WTC11 (cell line): ENCODE results near the gene VASH1. TPM values are rescaled to one million over a fixed set of nuclear protein-coding genes. Genes with fewer than 3 reads are reported as not detected.

Experiments
- ATAC-seq: fragments of 200-7000 bp; cut with Tn5 transposase; 2 replicates; pipeline ENCODE4 v1.10.0; 2021; ENCODE audit warnings: mild to moderate bottlenecking, moderate library complexity
- CTCF ChIA-PET: fragments of 300-600 bp; sonication (Branson Sonifier 250); formaldehyde crosslinking; loops from one replicate; lab custom pipeline; 2021; ENCODE audit warnings: antibody characterized with exemption; lab: Charles Lee
- POLR2A ChIA-PET: fragments of 350-600 bp; sonication (Branson Sonifier 250); formaldehyde crosslinking; loops from one replicate; lab custom pipeline; 2021; ENCODE audit warnings: antibody characterized with exemption; lab: Charles Lee
- DNase-seq: peaks from one replicate; pipeline ENCODE4 v3.0.0; 2021; ENCODE audit warnings: low spot score
- H3K27ac Mint-ChIP-seq: 2 replicates; pipeline ENCODE4 v1.8.0; 2021; ENCODE audit warnings: mixed read lengths
- H3K27me3 Mint-ChIP-seq: 2 replicates; pipeline ENCODE4 v1.8.0; 2021; ENCODE audit warnings: low read depth, mild to moderate bottlenecking, moderate library complexity, mixed read lengths
- H3K36me3 Mint-ChIP-seq: 2 replicates; pipeline ENCODE4 v1.8.0; 2021; ENCODE audit warnings: mixed read lengths
- H3K4me1 Mint-ChIP-seq: 2 replicates; pipeline ENCODE4 v1.8.0; 2022; ENCODE audit warnings: mixed read lengths
- H3K4me3 Mint-ChIP-seq: 2 replicates; pipeline ENCODE4 v1.8.0; 2021; ENCODE audit warnings: mild to moderate bottlenecking, moderate library complexity, mixed read lengths
- H3K9me3 Mint-ChIP-seq: 2 replicates; pipeline ENCODE4 v1.8.0; 2021; ENCODE audit warnings: mixed read lengths
- ATF1 ChIP-seq: sonication (generic); formaldehyde crosslinking; IDR thresholded peaks from 2 replicates; pipeline ENCODE4 v1.8.1; 2023; ENCODE audit warnings: mild to moderate bottlenecking, moderate library complexity, missing genetic modification reagents
- CREM ChIP-seq: sonication (generic); formaldehyde crosslinking; IDR thresholded peaks from 2 replicates; pipeline ENCODE4 v1.8.1; 2022; ENCODE audit warnings: mild to moderate bottlenecking, missing genetic modification reagents, moderate library complexity
- E2F1 ChIP-seq: sonication (generic); formaldehyde crosslinking; IDR thresholded peaks from 2 replicates; pipeline ENCODE4 v1.8.0; 2022; ENCODE audit warnings: mild to moderate bottlenecking, missing genetic modification reagents
- EMX1 ChIP-seq: fragments of 250-450 bp; sonication (Bioruptor Pico); IDR thresholded peaks from 2 replicates; pipeline ENCODE4 v1.8.0; 2021; ENCODE audit warnings: mild to moderate bottlenecking
- ETV6 ChIP-seq: sonication (generic); formaldehyde crosslinking; IDR thresholded peaks from 2 replicates; pipeline ENCODE4 v1.8.1; 2022; ENCODE audit warnings: mild to moderate bottlenecking, missing genetic modification reagents
- FOXP4 ChIP-seq: sonication (generic); formaldehyde crosslinking; IDR thresholded peaks from 2 replicates; pipeline ENCODE4 v1.8.0; 2022; ENCODE audit warnings: mild to moderate bottlenecking, missing genetic modification reagents
- HMGXB4 ChIP-seq: sonication (generic); formaldehyde crosslinking; IDR thresholded peaks from 2 replicates; pipeline ENCODE4 v1.8.1; 2023; ENCODE audit warnings: mild to moderate bottlenecking, moderate library complexity, missing genetic modification reagents
- MLX ChIP-seq: sonication (generic); formaldehyde crosslinking; IDR thresholded peaks from 2 replicates; pipeline ENCODE4 v1.8.1; 2023; ENCODE audit warnings: mild to moderate bottlenecking, missing genetic modification reagents, moderate library complexity
- NFYB ChIP-seq: sonication (generic); formaldehyde crosslinking; conservative IDR thresholded peaks from 2 replicates; pipeline ENCODE4 v1.8.0; 2022; ENCODE audit warnings: low read depth, missing genetic modification reagents
- OVOL2 ChIP-seq: fragments of 250-450 bp; sonication (Bioruptor Pico); IDR thresholded peaks from 2 replicates; pipeline ENCODE4 v1.9.0; 2021; ENCODE audit warnings: mild to moderate bottlenecking, borderline replicate concordance
- RORB ChIP-seq: fragments of 250-450 bp; sonication (Bioruptor Pico); IDR thresholded peaks from 2 replicates; pipeline ENCODE4 v1.9.0; 2021; ENCODE audit warnings: mild to moderate bottlenecking
- SMAD3 ChIP-seq: sonication (generic); formaldehyde crosslinking; IDR thresholded peaks from 2 replicates; pipeline ENCODE4 v1.8.0; 2022; ENCODE audit warnings: missing genetic modification reagents, mild to moderate bottlenecking, borderline replicate concordance
- SP1 ChIP-seq: sonication (generic); formaldehyde crosslinking; conservative IDR thresholded peaks from 2 replicates; pipeline ENCODE4 v1.8.1; 2022; ENCODE audit warnings: missing genetic modification reagents
- ZBTB21 ChIP-seq: sonication (generic); formaldehyde crosslinking; IDR thresholded peaks from 2 replicates; pipeline ENCODE4 v1.8.1; 2023; ENCODE audit warnings: mild to moderate bottlenecking, missing genetic modification reagents, borderline replicate concordance
- ZNF138 ChIP-seq: sonication (generic); formaldehyde crosslinking; conservative IDR thresholded peaks from 2 replicates; pipeline ENCODE4 v1.8.1; 2022; ENCODE audit warnings: mild to moderate bottlenecking, moderate library complexity, missing genetic modification reagents
- ZNF219 ChIP-seq: sonication (generic); formaldehyde crosslinking; IDR thresholded peaks from 2 replicates; pipeline ENCODE4 v1.8.0; 2023; ENCODE audit warnings: missing genetic modification reagents, mild to moderate bottlenecking, borderline replicate concordance
- ZNF263 ChIP-seq: sonication (generic); formaldehyde crosslinking; IDR thresholded peaks from 2 replicates; pipeline ENCODE4 v1.8.1; 2022; ENCODE audit warnings: low read depth, mild to moderate bottlenecking, moderate library complexity, missing genetic modification reagents
- total RNA-seq: library from RNA; stranded (reverse); gene quantifications from 3 replicates; pipeline ENCODE4 v1.2.3, GENCODE V29; 2021
- TF ChIP-seq, protein P1 (sequence below): sonication (generic); formaldehyde crosslinking; conservative IDR thresholded peaks from 2 replicates; pipeline ENCODE4 v1.8.1; 2023; ENCODE audit warnings: mild to moderate bottlenecking, low read depth, missing genetic modification reagents, moderate library complexity
- TF ChIP-seq, protein P2 (sequence below): sonication (generic); formaldehyde crosslinking; IDR thresholded peaks from 2 replicates; pipeline ENCODE4 v1.8.1; 2022; ENCODE audit warnings: missing genetic modification reagents, borderline replicate concordance
- TF ChIP-seq, protein P3 (sequence below): fragments of 250-450 bp; sonication (Bioruptor Pico); IDR thresholded peaks from 2 replicates; pipeline ENCODE4 v1.8.0; 2021; ENCODE audit warnings: mild to moderate bottlenecking

The VASH1 gene
- total RNA-seq, 1 experiment from 2014 or later = 7.2 TPM

- DNase-seq (no peak), ATAC-seq (no peak)
- Mint-ChIP-seq H3K4me1 (no peaks in the 10 kb centered on the region), H3K4me3 (no peak overlapping the region), H3K9me3 (peaks cover 67% of the 10 kb centered on the region), H3K27ac (no peak overlapping the region), H3K36me3 (peaks cover 31% of the 10 kb centered on the region), H3K27me3 (peaks cover 22% of the 10 kb centered on the region)
- ChIA-PET CTCF (no interaction called here), POLR2A (no interaction called here)
- TF ChIP-seq ZNF263 (CRISPR knock-in tag) = no peak
- no peak for TF ChIP-seq ZBTB21 (CRISPR knock-in tag)
- TF ChIP-seq, protein P1, sequence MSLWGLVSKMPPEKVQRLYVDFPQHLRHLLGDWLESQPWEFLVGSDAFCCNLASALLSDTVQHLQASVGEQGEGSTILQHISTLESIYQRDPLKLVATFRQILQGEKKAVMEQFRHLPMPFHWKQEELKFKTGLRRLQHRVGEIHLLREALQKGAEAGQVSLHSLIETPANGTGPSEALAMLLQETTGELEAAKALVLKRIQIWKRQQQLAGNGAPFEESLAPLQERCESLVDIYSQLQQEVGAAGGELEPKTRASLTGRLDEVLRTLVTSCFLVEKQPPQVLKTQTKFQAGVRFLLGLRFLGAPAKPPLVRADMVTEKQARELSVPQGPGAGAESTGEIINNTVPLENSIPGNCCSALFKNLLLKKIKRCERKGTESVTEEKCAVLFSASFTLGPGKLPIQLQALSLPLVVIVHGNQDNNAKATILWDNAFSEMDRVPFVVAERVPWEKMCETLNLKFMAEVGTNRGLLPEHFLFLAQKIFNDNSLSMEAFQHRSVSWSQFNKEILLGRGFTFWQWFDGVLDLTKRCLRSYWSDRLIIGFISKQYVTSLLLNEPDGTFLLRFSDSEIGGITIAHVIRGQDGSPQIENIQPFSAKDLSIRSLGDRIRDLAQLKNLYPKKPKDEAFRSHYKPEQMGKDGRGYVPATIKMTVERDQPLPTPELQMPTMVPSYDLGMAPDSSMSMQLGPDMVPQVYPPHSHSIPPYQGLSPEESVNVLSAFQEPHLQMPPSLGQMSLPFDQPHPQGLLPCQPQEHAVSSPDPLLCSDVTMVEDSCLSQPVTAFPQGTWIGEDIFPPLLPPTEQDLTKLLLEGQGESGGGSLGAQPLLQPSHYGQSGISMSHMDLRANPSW (CRISPR knock-in tag) = no peak
- no peak for TF ChIP-seq SMAD3 (CRISPR knock-in tag)
- no peak for TF ChIP-seq OVOL2
- no peak for TF ChIP-seq CREM (CRISPR knock-in tag)
- TF ChIP-seq HMGXB4 (CRISPR knock-in tag) = no peak
- TF ChIP-seq NFYB (CRISPR knock-in tag) = no peak
Measured at GRCh38 chr14:76742185-76742584, 19.1 kb upstream of the VASH1 start.

- H3K9me3 Mint-ChIP-seq = peaks cover 69% of the 10 kb centered on the region
- ATAC-seq (no peak), DNase-seq (no peak)
- H3K4me1 Mint-ChIP-seq = no peaks in the 10 kb centered on the region
- H3K27me3 Mint-ChIP-seq = peaks cover 27% of the 10 kb centered on the region
- ChIA-PET CTCF (no interaction called here), POLR2A (no interaction called here)
- no peak overlapping the region for H3K27ac Mint-ChIP-seq
- no peak overlapping the region for H3K4me3 Mint-ChIP-seq
- peaks cover 31% of the 10 kb centered on the region for H3K36me3 Mint-ChIP-seq
- TF ChIP-seq ZNF219 (CRISPR knock-in tag) (no peak), E2F1 (no peak), ETV6 (CRISPR knock-in tag) (no peak), SP1 (no peak), CREM (CRISPR knock-in tag) (no peak), ATF1 (CRISPR knock-in tag) (no peak), FOXP4 (no peak), ZNF138 (no peak), ZNF263 (CRISPR knock-in tag) (no peak), RORB (CRISPR knock-in tag) (no peak), MLX (CRISPR knock-in tag) (no peak), EMX1 (no peak)
- TF ChIP-seq, protein P2, sequence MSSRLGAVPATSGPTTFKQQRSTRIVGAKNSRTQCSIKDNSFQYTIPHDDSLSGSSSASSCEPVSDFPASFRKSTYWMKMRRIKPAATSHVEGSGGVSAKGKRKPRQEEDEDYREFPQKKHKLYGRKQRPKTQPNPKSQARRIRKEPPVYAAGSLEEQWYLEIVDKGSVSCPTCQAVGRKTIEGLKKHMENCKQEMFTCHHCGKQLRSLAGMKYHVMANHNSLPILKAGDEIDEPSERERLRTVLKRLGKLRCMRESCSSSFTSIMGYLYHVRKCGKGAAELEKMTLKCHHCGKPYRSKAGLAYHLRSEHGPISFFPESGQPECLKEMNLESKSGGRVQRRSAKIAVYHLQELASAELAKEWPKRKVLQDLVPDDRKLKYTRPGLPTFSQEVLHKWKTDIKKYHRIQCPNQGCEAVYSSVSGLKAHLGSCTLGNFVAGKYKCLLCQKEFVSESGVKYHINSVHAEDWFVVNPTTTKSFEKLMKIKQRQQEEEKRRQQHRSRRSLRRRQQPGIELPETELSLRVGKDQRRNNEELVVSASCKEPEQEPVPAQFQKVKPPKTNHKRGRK (CRISPR knock-in tag) = no peak
- TF ChIP-seq, protein P3, sequence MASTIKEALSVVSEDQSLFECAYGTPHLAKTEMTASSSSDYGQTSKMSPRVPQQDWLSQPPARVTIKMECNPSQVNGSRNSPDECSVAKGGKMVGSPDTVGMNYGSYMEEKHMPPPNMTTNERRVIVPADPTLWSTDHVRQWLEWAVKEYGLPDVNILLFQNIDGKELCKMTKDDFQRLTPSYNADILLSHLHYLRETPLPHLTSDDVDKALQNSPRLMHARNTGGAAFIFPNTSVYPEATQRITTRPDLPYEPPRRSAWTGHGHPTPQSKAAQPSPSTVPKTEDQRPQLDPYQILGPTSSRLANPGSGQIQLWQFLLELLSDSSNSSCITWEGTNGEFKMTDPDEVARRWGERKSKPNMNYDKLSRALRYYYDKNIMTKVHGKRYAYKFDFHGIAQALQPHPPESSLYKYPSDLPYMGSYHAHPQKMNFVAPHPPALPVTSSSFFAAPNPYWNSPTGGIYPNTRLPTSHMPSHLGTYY = no peak
Measured at GRCh38 chr14:76742966-76743365, 18.3 kb upstream of the VASH1 start.
